ENCODE results near the gene KIAA0513.

- no peak for TF ChIP-seq EZH2 (IDR thresholded peaks at IDR 0.05; ENCODE audit: borderline replicate concordance, low read length)
- TF ChIP-seq CTCF (IDR thresholded peaks at IDR 0.05; ENCODE audit: low read length) = no peak
Measured at GRCh38 chr16:85091522-85091910, 63.9 kb downstream of the KIAA0513 start.

All from OCI-LY1 (cell line).